MM.1S (cell line): ENCODE measurements around the gene FGD6.

Source experiments
- DNase-seq: peaks from one replicate; pipeline ENCODE4 v3.0.0-alpha.2; 2015
- H2AFZ ChIP-seq: fragments of 300-600 bp; sonication (generic); 2 replicates; pipeline ENCODE4 v1.6.0; 2016; ENCODE audit warnings: antibody characterized with exemption, low read length
- H3F3A ChIP-seq: fragments of 300-600 bp; sonication (generic); 2 replicates; pipeline ENCODE4 v1.6.1; 2016; ENCODE audit warnings: mild to moderate bottlenecking, antibody characterized with exemption, low read length, moderate library complexity, mixed read lengths; ENCODE audit not compliant: insufficient read depth
- H3K27ac ChIP-seq: fragments of 300-600 bp; sonication (generic); 2 replicates; pipeline ENCODE4 v1.5.1; 2016; ENCODE audit warnings: mild to moderate bottlenecking, low read length
- H3K27me3 ChIP-seq: fragments of 300-600 bp; sonication (generic); replicated peaks from 2 replicates; pipeline ENCODE4 v1.6.0; 2016; ENCODE audit warnings: low read length; ENCODE audit not compliant: insufficient read depth
- H3K36me3 ChIP-seq: fragments of 300-600 bp; sonication (generic); replicated peaks from 2 replicates; pipeline ENCODE4 v1.6.1; 2016; ENCODE audit warnings: mild to moderate bottlenecking, low read length, mixed read lengths; ENCODE audit not compliant: insufficient read depth
- H3K4me1 ChIP-seq: fragments of 300-600 bp; sonication (generic); 2 replicates; pipeline ENCODE4 v1.6.1; 2016; ENCODE audit warnings: low read length, mixed read lengths
- H3K4me2 ChIP-seq: fragments of 300-600 bp; sonication (generic); 2 replicates; pipeline ENCODE4 v1.6.0; 2016; ENCODE audit warnings: low read depth, low read length
- H3K4me3 ChIP-seq: fragments of 300-600 bp; sonication (generic); 2 replicates; pipeline ENCODE4 v1.5.1; 2016; ENCODE audit warnings: low read length, mixed read lengths
- H3K79me2 ChIP-seq: fragments of 300-600 bp; sonication (generic); 2 replicates; pipeline ENCODE4 v1.6.1; 2016; ENCODE audit warnings: mixed run types, low read length, mixed read lengths
- H3K9ac ChIP-seq: fragments of 300-600 bp; sonication (generic); 2 replicates; pipeline ENCODE4 v1.6.1; 2016; ENCODE audit warnings: low read length, mixed read lengths
- H3K9me2 ChIP-seq: fragments of 300-600 bp; sonication (generic); replicated peaks from 2 replicates; pipeline ENCODE4 v1.6.1; 2016; ENCODE audit warnings: mild to moderate bottlenecking, low read length, mixed read lengths; ENCODE audit not compliant: insufficient read depth
- H3K9me3 ChIP-seq: fragments of 300-600 bp; sonication (generic); replicated peaks from 2 replicates; pipeline ENCODE4 v1.6.1; 2016; ENCODE audit warnings: mild to moderate bottlenecking, low read length, mixed read lengths; ENCODE audit not compliant: insufficient read depth
- H4K20me1 ChIP-seq: fragments of 300-600 bp; sonication (generic); 2 replicates; pipeline ENCODE4 v1.6.1; 2016; ENCODE audit warnings: mild to moderate bottlenecking, low read length, moderate library complexity, mixed read lengths; ENCODE audit not compliant: insufficient read depth
- EZH2 ChIP-seq: fragments of 300-600 bp; sonication (generic); optimal IDR thresholded peaks from 2 replicates; pipeline ENCODE3; 2017; ENCODE audit warnings: low read depth, mild to moderate bottlenecking, antibody characterized with exemption, low read length, mixed read lengths
- EZH2phosphoT487 ChIP-seq: fragments of 300-600 bp; sonication (generic); IDR thresholded peaks from 2 replicates; pipeline ENCODE4 v1.6.1; 2018; ENCODE audit warnings: antibody characterized with exemption, low read length
- TF ChIP-seq, protein P1 (sequence below): fragments of 300-600 bp; sonication (generic); IDR thresholded peaks from 2 replicates; pipeline ENCODE4 v1.5.1; 2016; ENCODE audit warnings: antibody characterized with exemption, low read length, mixed read lengths

The FGD6 gene

GRCh38 chr12:95208678-95209077 lies 8.6 kb downstream of the FGD6 start:
- DNase-seq: no peak
- Histone ChIP-seq H3K79me2 (no peaks in the 10 kb centered on the region), H3K27ac (no peak overlapping the region), H3K9me2 (no peaks in the 10 kb centered on the region), H3F3A (no peaks in the 10 kb centered on the region), H3K4me2 (no peak overlapping the region), H3K4me3 (no peak overlapping the region), H3K9me3 (no peaks in the 10 kb centered on the region), H3K36me3 (no peaks in the 10 kb centered on the region), H3K27me3 (no peaks in the 10 kb centered on the region), H4K20me1 (no peaks in the 10 kb centered on the region), H2AFZ (no peak overlapping the region), H3K9ac (no peak overlapping the region), H3K4me1 (0 out of 2 replicates have a peak, but pooled peaks cover 3% of the 10 kb centered on the region)
- no peak for TF ChIP-seq EZH2
- TF ChIP-seq, protein P1, sequence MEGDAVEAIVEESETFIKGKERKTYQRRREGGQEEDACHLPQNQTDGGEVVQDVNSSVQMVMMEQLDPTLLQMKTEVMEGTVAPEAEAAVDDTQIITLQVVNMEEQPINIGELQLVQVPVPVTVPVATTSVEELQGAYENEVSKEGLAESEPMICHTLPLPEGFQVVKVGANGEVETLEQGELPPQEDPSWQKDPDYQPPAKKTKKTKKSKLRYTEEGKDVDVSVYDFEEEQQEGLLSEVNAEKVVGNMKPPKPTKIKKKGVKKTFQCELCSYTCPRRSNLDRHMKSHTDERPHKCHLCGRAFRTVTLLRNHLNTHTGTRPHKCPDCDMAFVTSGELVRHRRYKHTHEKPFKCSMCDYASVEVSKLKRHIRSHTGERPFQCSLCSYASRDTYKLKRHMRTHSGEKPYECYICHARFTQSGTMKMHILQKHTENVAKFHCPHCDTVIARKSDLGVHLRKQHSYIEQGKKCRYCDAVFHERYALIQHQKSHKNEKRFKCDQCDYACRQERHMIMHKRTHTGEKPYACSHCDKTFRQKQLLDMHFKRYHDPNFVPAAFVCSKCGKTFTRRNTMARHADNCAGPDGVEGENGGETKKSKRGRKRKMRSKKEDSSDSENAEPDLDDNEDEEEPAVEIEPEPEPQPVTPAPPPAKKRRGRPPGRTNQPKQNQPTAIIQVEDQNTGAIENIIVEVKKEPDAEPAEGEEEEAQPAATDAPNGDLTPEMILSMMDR: no peak
- TF ChIP-seq EZH2phosphoT487: no peak

DNA sequence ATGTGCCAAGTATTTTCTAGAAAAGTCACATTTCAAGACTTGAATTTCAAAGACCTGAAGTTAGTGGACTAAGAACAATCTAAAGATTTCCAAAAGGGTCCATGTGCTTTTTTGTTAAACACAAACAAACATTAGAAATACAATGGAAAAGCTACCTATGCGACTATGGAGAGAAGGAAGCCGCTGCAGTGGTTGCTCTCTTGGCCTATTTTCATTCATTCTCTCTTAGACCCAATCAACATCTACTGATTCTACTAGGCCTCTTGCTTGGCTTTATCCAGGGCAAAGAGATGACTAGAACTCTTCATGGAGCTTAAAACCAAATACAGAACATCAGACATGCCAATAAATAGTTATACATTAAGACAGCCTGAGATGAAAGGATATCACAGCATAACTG lies 9.9 kb downstream of the FGD6 start:
- H3K9me2 ChIP-seq: no peaks in the 10 kb centered on the region
- H3K9ac ChIP-seq: no peak overlapping the region
- 0 out of 2 replicates have a peak, but pooled peaks cover 3% of the 10 kb centered on the region for H3K4me1 ChIP-seq
- no peak overlapping the region for H2AFZ ChIP-seq
- DNase-seq: no peak
- H3K79me2 ChIP-seq: no peaks in the 10 kb centered on the region
- H3F3A ChIP-seq: no peaks in the 10 kb centered on the region
- no peaks in the 10 kb centered on the region for H3K9me3 ChIP-seq
- H3K36me3 ChIP-seq: no peaks in the 10 kb centered on the region
- no peak overlapping the region for H3K4me3 ChIP-seq
- no peak for TF ChIP-seq EZH2phosphoT487
- TF ChIP-seq, protein P1: no peak
- H3K27ac ChIP-seq: no peak overlapping the region
- no peak overlapping the region for H3K4me2 ChIP-seq
- no peaks in the 10 kb centered on the region for H3K27me3 ChIP-seq
- H4K20me1 ChIP-seq: no peaks in the 10 kb centered on the region

DNA sequence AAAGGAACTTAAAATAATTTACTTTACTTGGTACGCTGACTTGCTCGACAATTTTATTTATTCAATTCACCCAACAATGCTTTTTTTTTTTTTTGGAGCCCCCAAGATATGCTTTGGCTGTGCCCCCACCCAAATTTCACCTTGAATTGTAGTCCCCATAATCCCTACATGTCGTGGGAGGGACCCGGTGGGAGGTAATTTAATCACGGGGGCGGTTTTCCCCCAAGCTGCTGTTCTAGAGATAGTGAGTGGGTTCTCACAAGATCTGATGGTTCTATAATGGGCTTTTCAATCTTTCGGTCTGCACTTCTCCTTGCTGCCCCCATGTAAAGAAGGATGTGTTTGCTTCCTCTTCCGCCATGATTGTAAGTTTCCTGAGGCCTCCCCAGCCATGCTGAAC lies 10.4 kb downstream of the FGD6 start:
- H3K9me3 ChIP-seq: no peaks in the 10 kb centered on the region
- no peaks in the 10 kb centered on the region for H3K9me2 ChIP-seq
- H3K27ac ChIP-seq: no peak overlapping the region
- H3K79me2 ChIP-seq: no peaks in the 10 kb centered on the region
- no peak overlapping the region for H3K4me3 ChIP-seq
- H3K27me3 ChIP-seq: no peaks in the 10 kb centered on the region
- TF ChIP-seq, protein P1: no peak
- no peak for TF ChIP-seq EZH2phosphoT487
- TF ChIP-seq EZH2: no peak
- H2AFZ ChIP-seq: no peak overlapping the region
- 0 out of 2 replicates have a peak, but pooled peaks cover 3% of the 10 kb centered on the region for H3K4me1 ChIP-seq
- DNase-seq: no peak
- H3K4me2 ChIP-seq: no peak overlapping the region
- no peak overlapping the region for H3K9ac ChIP-seq
- H4K20me1 ChIP-seq: no peaks in the 10 kb centered on the region
- no peaks in the 10 kb centered on the region for H3K36me3 ChIP-seq
- H3F3A ChIP-seq: no peaks in the 10 kb centered on the region
